ENCODE data around the gene HERC4. TPM values are rescaled to one million over a fixed set of nuclear protein-coding genes. Genes with fewer than 3 reads are reported as not detected.
"Not testable (repeated sequence)": the region's sequence is repeated elsewhere in the genome, so short reads cannot be mapped to it uniquely, and the experiment has no call there.

HERC4 gene
- total RNA-seq, 1 experiment from 2014 or later = 36.5 TPM

GRCh38 chr10:67878133-67878532 is 196.9 kb downstream of the HERC4 start:
- H3K4me2 ChIP-seq (ENCODE audit: low read length) = no peak overlapping the region
- no peak overlapping the region for H3K4me3 ChIP-seq (replicated peaks in 1 of 2; ENCODE audit: low read depth in 1 of 2, low read length in 2 of 2)
- no peak overlapping the region for H3K27ac ChIP-seq (ENCODE audit: low read depth, low read length)
- intact Hi-C loops (cut with micrococcal nuclease) = no loop called here
- POLR2A ChIA-PET = no interaction called here
- peaks cover 0 to 4% of the 10 kb centered on the region in 2 experiments; a peak in 1 of 4 replicates for H3K4me1 ChIP-seq (ENCODE audit: control insufficient read depth in 1 of 2, insufficient read depth in 2 of 2, low read length in 2 of 2)
- no peaks in the 10 kb centered on the region for H3K27me3 ChIP-seq (ENCODE audit: insufficient read depth, low read length)
- H3K9ac ChIP-seq (ENCODE audit: low read length) = no peak overlapping the region
- no peaks in the 10 kb centered on the region for H3K9me2 ChIP-seq (ENCODE audit: insufficient read depth)
- no TSS peak for BruUV-seq (replicated peaks)
- no peaks in the 10 kb centered on the region for H4K20me1 ChIP-seq (ENCODE audit: insufficient read depth)
- RAD21 ChIA-PET (ENCODE audit: low non-redundant PET in 1 of 2, low total read pairs in 2 of 2, uncharacterized antibody in 2 of 2, unreplicated experiment in 2 of 2) = no interaction called here
- no peaks in the 10 kb centered on the region for H3K79me2 ChIP-seq (ENCODE audit: insufficient read depth, low read length)
- peak overlapping the region; percentile 52 for H2AFZ ChIP-seq (ENCODE audit: low read depth, low read length, poor library complexity, severe bottlenecking)
- H3K36me3 ChIP-seq (ENCODE audit: control insufficient read depth in 1 of 2, insufficient read depth in 2 of 2, low read length in 2 of 2) = no peaks in the 10 kb centered on the region
- CTCF ChIA-PET = no interaction called here
- no peaks in the 10 kb centered on the region for H3K9me3 ChIP-seq (ENCODE audit: control insufficient read depth in 1 of 2, insufficient read depth in 1 of 2, low read depth in 1 of 2, low read length in 2 of 2)
- DNase-seq (ENCODE audit: low read depth, low spot score) (no peak), ATAC-seq (no peak)
- TF ChIP-seq JUND (IDR thresholded peaks at IDR 0.05) = no peak
- no peak for TF ChIP-seq ELF1 (IDR thresholded peaks at IDR 0.05; ENCODE audit: borderline replicate concordance, low read depth)
- no peak for TF ChIP-seq ZBTB33 (IDR thresholded peaks at IDR 0.05; ENCODE audit: extremely low read depth, insufficient replicate concordance, low read length)
- no peak for TF ChIP-seq EGR1 (IDR thresholded peaks at IDR 0.05; ENCODE audit: low read depth)
- TF ChIP-seq YY1 (IDR thresholded peaks at IDR 0.05; ENCODE audit: extremely low read depth, insufficient replicate concordance, low read depth, low read length) = no peak
- TF ChIP-seq CEBPB (IDR thresholded peaks at IDR 0.05; ENCODE audit: low read depth) = no peak
- TF ChIP-seq TCF7L2 (IDR thresholded peaks at IDR 0.05; ENCODE audit: borderline replicate concordance, extremely low read depth, insufficient read depth, insufficient read length) = no peak
- no peak for TF ChIP-seq EZH2phosphoT487 (IDR thresholded peaks at IDR 0.05; ENCODE audit: borderline replicate concordance)
- TF ChIP-seq SIN3A (IDR thresholded peaks at IDR 0.05; ENCODE audit: low read depth) = no peak
- no peak for TF ChIP-seq RAD21 (IDR thresholded peaks at IDR 0.05; ENCODE audit: low read depth)
- no peak for TF ChIP-seq MAX (IDR thresholded peaks at IDR 0.05)
- TF ChIP-seq CBX3 (IDR thresholded peaks at IDR 0.05; ENCODE audit: low read depth) = no peak
- no peak for TF ChIP-seq ZNF274 (IDR thresholded peaks at IDR 0.05; ENCODE audit: low read depth, low read length)
- no peak for TF ChIP-seq SP1 (IDR thresholded peaks at IDR 0.05; ENCODE audit: low read depth)
- no peak for TF ChIP-seq ATF3 (IDR thresholded peaks at IDR 0.05)
- no peak for TF ChIP-seq REST (IDR thresholded peaks at IDR 0.05; ENCODE audit: low read depth)

GRCh38 chr10:67877421-67877820 is 197.7 kb downstream of the HERC4 start:
- H3K27me3 ChIP-seq (ENCODE audit: insufficient read depth, low read length); intact Hi-C loops (cut with micrococcal nuclease); H3K79me2 ChIP-seq (ENCODE audit: insufficient read depth, low read length); H3K36me3 ChIP-seq (ENCODE audit: control insufficient read depth in 1 of 2, insufficient read depth in 2 of 2, low read length in 2 of 2); POLR2A ChIA-PET; RAD21 ChIA-PET (ENCODE audit: low non-redundant PET in 1 of 2, low total read pairs in 2 of 2, uncharacterized antibody in 2 of 2, unreplicated experiment in 2 of 2); H3K27ac ChIP-seq (ENCODE audit: low read depth, low read length); H3K4me2 ChIP-seq (ENCODE audit: low read length); H3K4me3 ChIP-seq (replicated peaks in 1 of 2; ENCODE audit: low read depth in 1 of 2, low read length in 2 of 2); H3K9me2 ChIP-seq (ENCODE audit: insufficient read depth); H4K20me1 ChIP-seq (ENCODE audit: insufficient read depth); DNase-seq (ENCODE audit: low read depth, low spot score); H3K9me3 ChIP-seq (ENCODE audit: control insufficient read depth in 1 of 2, insufficient read depth in 1 of 2, low read depth in 1 of 2, low read length in 2 of 2); ATAC-seq; H3K9ac ChIP-seq (ENCODE audit: low read length); CTCF ChIA-PET; H3K4me1 ChIP-seq (ENCODE audit: control insufficient read depth in 1 of 2, insufficient read depth in 2 of 2, low read length in 2 of 2); BruUV-seq (replicated peaks): not testable (repeated sequence)
- H2AFZ ChIP-seq (ENCODE audit: low read depth, low read length, poor library complexity, severe bottlenecking) = peak overlapping the region; percentile 52
